Endothelial cell of umbilical vein (primary cell): ENCODE data around the gene GATAD2A. TPM values are rescaled to one million over a fixed set of nuclear protein-coding genes. Genes with fewer than 3 reads are reported as not detected.

Experiments
- BruUV-seq: library from RNA; stranded (reverse); fragments of 400-500 nt; replicated peaks from 2 replicates; lab custom pipeline; 2021; lab: Mats Ljungman, UMichigan
- CTCF ChIA-PET: fragments of 300-600, 350-600 bp; sonication (Branson Sonifier 250); formaldehyde crosslinking; loops from one replicate; lab custom pipeline; 2021; ENCODE audit warnings: antibody characterized with exemption, inconsistent platforms; lab: Charles Lee
- POLR2A ChIA-PET: fragments of 300-600, 350-600 bp; sonication (Branson Sonifier 250); formaldehyde crosslinking; loops from one replicate; lab custom pipeline; 2021; ENCODE audit warnings: antibody characterized with exemption, inconsistent platforms; lab: Charles Lee
- DNase-seq: peaks from one replicate; pipeline ENCODE4 v3.0.0-alpha.2; 2011; ENCODE audit warnings: low read depth, low spot score
- FAIRE-seq: peaks from 2 replicates; lab custom pipeline; 2011; peaks lifted over from hg19 to GRCh38; lab: Jason Lieb, UNC
- H2AFZ ChIP-seq: 2 replicates; pipeline ENCODE4 v1.6.0; 2012; ENCODE audit warnings: low read depth, low read length, control low read depth, inconsistent platforms
- H3K27ac ChIP-seq: 2 replicates; pipeline ENCODE4 v1.5.1; 2011; ENCODE audit warnings: low read depth, mild to moderate bottlenecking, control low read depth, low read length, moderate library complexity; ENCODE audit not compliant: insufficient read depth
- H3K27me3 ChIP-seq, 2 experiments: 2 replicates each; pipeline versions ENCODE4 v1.6.0 to v1.6.1; 2011; ENCODE audit warnings: low read length in 2 of 2, mixed read lengths in 1 of 2; ENCODE audit not compliant: control insufficient read depth in 2 of 2, insufficient read depth in 2 of 2
- H3K36me3 ChIP-seq, 2 experiments: 2 replicates in 1 of 2; 3 replicates in 1 of 2; pipeline ENCODE4 v1.5.1; 2011; ENCODE audit warnings: low read length in 2 of 2, mild to moderate bottlenecking in 1 of 2, moderate library complexity in 1 of 2; ENCODE audit not compliant: control insufficient read depth in 2 of 2, insufficient read depth in 2 of 2; ENCODE audit errors: extremely low read depth in 1 of 2
- H3K4me1 ChIP-seq: 3 replicates; pipeline ENCODE4 v1.5.1; 2011; ENCODE audit warnings: mild to moderate bottlenecking, low read length; ENCODE audit not compliant: control insufficient read depth, insufficient read depth; ENCODE audit errors: extremely low read depth
- H3K4me2 ChIP-seq: 2 replicates; pipeline ENCODE4 v1.6.1; 2011; ENCODE audit warnings: low read length, control low read depth, mixed read lengths; ENCODE audit not compliant: insufficient read depth
- H3K4me3 ChIP-seq, 3 experiments: fragments of 200-600 bp in 1 of 3; sonication (generic), shearing (Covaris generic) in 1 of 3; replicated peaks in 1 of 3; 2 replicates each; pipeline ENCODE4 v1.5.1; 2011 to 2016; ENCODE audit warnings: control low read depth in 3 of 3, low read length in 3 of 3, mild to moderate bottlenecking in 2 of 3, inconsistent platforms in 1 of 3, low read depth in 1 of 3, moderate library complexity in 1 of 3; ENCODE audit not compliant: insufficient read depth in 1 of 3
- H3K79me2 ChIP-seq: 2 replicates; pipeline ENCODE4 v1.6.0; 2012; ENCODE audit warnings: low read length, inconsistent platforms; ENCODE audit not compliant: control insufficient read depth, insufficient read depth
- H3K9ac ChIP-seq: replicated peaks from 2 replicates; pipeline ENCODE3; 2011; ENCODE audit warnings: low read length, control low read depth; ENCODE audit not compliant: insufficient read depth; ENCODE audit errors: extremely low read depth
- H3K9me1 ChIP-seq: replicated peaks from 3 replicates; pipeline ENCODE4 v1.6.0; 2011; ENCODE audit warnings: mild to moderate bottlenecking, low read length; ENCODE audit not compliant: control insufficient read depth, insufficient read depth; ENCODE audit errors: extremely low read depth
- H3K9me3 ChIP-seq: replicated peaks from 2 replicates; pipeline ENCODE4 v1.5.1; 2012; ENCODE audit warnings: low read length, inconsistent platforms; ENCODE audit not compliant: control insufficient read depth, insufficient read depth
- H4K20me1 ChIP-seq: replicated peaks from 2 replicates; pipeline ENCODE3; 2011; ENCODE audit warnings: mild to moderate bottlenecking, low read length; ENCODE audit not compliant: control insufficient read depth, insufficient read depth; ENCODE audit errors: extremely low read depth
- CTCF ChIP-seq, 2 donors: IDR thresholded peaks; 1 replicate in 1 of 2; 2 replicates in 1 of 2; pipeline ENCODE4 v1.5.1; 2011; ENCODE audit warnings: low read length in 2 of 2, mild to moderate bottlenecking in 2 of 2, moderate library complexity in 2 of 2, control low read depth in 1 of 2, inconsistent platforms in 1 of 2, low read depth in 1 of 2; ENCODE audit not compliant: insufficient read depth in 1 of 2; ENCODE audit errors: extremely low read depth in 1 of 2
- EZH2 ChIP-seq: IDR thresholded peaks from 2 replicates; pipeline ENCODE4 v1.6.1; 2012; ENCODE audit warnings: borderline replicate concordance, low read depth, mild to moderate bottlenecking, moderate library complexity, low read length, inconsistent platforms; ENCODE audit not compliant: severe bottlenecking
- FOS ChIP-seq: IDR thresholded peaks from 2 replicates; pipeline ENCODE4 v1.6.1; 2011; ENCODE audit warnings: mild to moderate bottlenecking, low read length, moderate library complexity, borderline replicate concordance; ENCODE audit not compliant: insufficient read depth
- GATA2 ChIP-seq: IDR thresholded peaks from 2 replicates; pipeline ENCODE4 v1.7.0; 2011; ENCODE audit warnings: low read depth, mild to moderate bottlenecking, moderate library complexity, mixed read lengths, low read length; ENCODE audit not compliant: insufficient read length, insufficient read depth
- JUN ChIP-seq: IDR thresholded peaks from 2 replicates; pipeline ENCODE4 v1.6.1; 2011; ENCODE audit warnings: borderline replicate concordance, low read depth; ENCODE audit not compliant: insufficient read length, insufficient read depth
- MYC ChIP-seq: IDR thresholded peaks from one replicate; pipeline ENCODE4 v1.6.1; 2011; ENCODE audit warnings: mild to moderate bottlenecking, low read depth, low read length
- POLR2A ChIP-seq: IDR thresholded peaks from 2 replicates; pipeline ENCODE4 v1.6.1; 2012; ENCODE audit warnings: low read depth, mild to moderate bottlenecking, control low read depth, low read length
- POLR2AphosphoS5 ChIP-seq: IDR thresholded peaks from 2 replicates; pipeline ENCODE4 v1.6.1; 2012; ENCODE audit warnings: low read depth, mild to moderate bottlenecking, control low read depth, low read length, moderate library complexity; ENCODE audit not compliant: insufficient read depth
- dilution Hi-C: fragments of 300-500 bp; cut with MboI; formaldehyde crosslinking; loops from one replicate; pipeline ENCODE4 v1.15.0; 2019; ENCODE audit warnings: low sequenced_read_pairs; ENCODE audit not compliant: extremely low pct_ligation_motif_present
- intact Hi-C: fragments of 100-400 bp; cut with micrococcal nuclease; formaldehyde crosslinking; loops from one replicate; pipeline ENCODE4 v1.10.0; 2022
- polyA plus RNA-seq, 4 experiments: library from polyadenylated mRNA; depleted of rRNA in 3 of 4; stranded (reverse) in 3 of 4; unstranded in 1 of 4; fragments of >200 nt; gene quantifications; 2 replicates each; pipeline versions ENCODE4 v1.2.1 to v1.2.3, GENCODE V29; 2011 to 2012; ENCODE audit warnings: missing spikeins in 1 of 4
- total RNA-seq: library from RNA; stranded (reverse); gene quantifications from 2 replicates; pipeline ENCODE4 v1.2.3, GENCODE V29; 2021
- TF ChIP-seq, protein P1 (sequence below): IDR thresholded peaks from 2 replicates; pipeline ENCODE4 v1.6.1; 2011; ENCODE audit not compliant: insufficient read depth, insufficient read length

GATAD2A gene
- total and polyA plus RNA-seq, 2 donors (not counting 3 experiments of a cell fraction or from before 2014, with no cell fraction given), result 27.3 to 134 TPM

- ChIA-PET CTCF (interaction anchor here (0.8 to 5.1 kb wide), 25 partner anchors 9 to 344 kb away, joined by 3 to 127 read pairs (median 4); partner anchors contain the start of genes GATAD2A, MAU2, NDUFA13 and TSSK6), POLR2A (interaction anchor here (1.6 kb wide), 1 partner anchor 85 kb away, joined by 5 read pairs; the partner anchor contains the start of gene GATAD2A)
- DNase-seq (peak; percentile 7), FAIRE-seq (no peak)
- peaks cover 2 to 21% of the 10 kb centered on the region in 2 experiments for H3K36me3 ChIP-seq
- dilution Hi-C loops, result no loop called here
- H3K4me2 ChIP-seq, result no peak overlapping the region
- peaks cover 66% of the 10 kb centered on the region for H3K79me2 ChIP-seq
- H2AFZ ChIP-seq, result no peak overlapping the region
- H3K4me1 ChIP-seq, result peaks cover 29% of the 10 kb centered on the region
- H3K9ac ChIP-seq, result peak overlapping the region; percentile 19
- no peaks in the 10 kb centered on the region for H4K20me1 ChIP-seq
- H3K27ac ChIP-seq, result peak overlapping the region; percentile 76
- H3K27me3 ChIP-seq, result no peaks in the 10 kb centered on the region
- intact Hi-C loops, result loop anchor here (1.0 to 10.0 kb wide), 8 partner anchors 30 to 344 kb away; partner anchors contain the start of genes BORCS8, GATAD2A, MAU2 and RFXANK
- TSS peak; percentile 62 for BruUV-seq
- H3K9me3 ChIP-seq, result no peaks in the 10 kb centered on the region
- no peaks in the 10 kb centered on the region for H3K9me1 ChIP-seq
- TF ChIP-seq FOS (no peak), POLR2AphosphoS5 (no peak), MYC (no peak), EZH2 (no peak), POLR2A (no peak), JUN (no peak), GATA2 (no peak), CTCF (IDR thresholded peaks at IDR 0.05; ENCODE audit: extremely low read depth in 1 of 2, insufficient read depth in 1 of 2, low read depth in 1 of 2, low read length in 2 of 2) (no peak)
- TF ChIP-seq, protein P1, sequence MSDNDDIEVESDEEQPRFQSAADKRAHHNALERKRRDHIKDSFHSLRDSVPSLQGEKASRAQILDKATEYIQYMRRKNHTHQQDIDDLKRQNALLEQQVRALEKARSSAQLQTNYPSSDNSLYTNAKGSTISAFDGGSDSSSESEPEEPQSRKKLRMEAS, result no peak
- no peak overlapping the region for H3K4me3 ChIP-seq
Measured at GRCh38 chr19:19489804-19490204, 84.3 kb downstream of the GATAD2A start.
